ENCODE results near the gene GPNMB.
"Not testable (repeated sequence)": the region's sequence is repeated elsewhere in the genome, so short reads cannot be mapped to it uniquely, and the experiment has no call there.

GPNMB gene

GRCh38 chr7:23293500-23294073, 47.0 kb downstream of the GPNMB start:
- no peak overlapping the region for H3K4me3 ChIP-seq (ENCODE audit: low read depth, low read length)
- no peak for DNase-seq (ENCODE audit: low read depth)

GRCh38 chr7:23294549-23295400, 48.2 kb downstream of the GPNMB start:
- no peak overlapping the region for H3K4me3 ChIP-seq (ENCODE audit: low read depth, low read length)
- DNase-seq (ENCODE audit: low read depth): no peak

GRCh38 chr7:23295401-23295697, 48.8 kb downstream of the GPNMB start:
- no peak overlapping the region for H3K4me3 ChIP-seq (ENCODE audit: low read depth, low read length)

GRCh38 chr7:23298141-23298881, 51.7 kb downstream of the GPNMB start:
- DNase-seq (ENCODE audit: low read depth): no peak
- H3K4me3 ChIP-seq (ENCODE audit: low read depth, low read length): peak overlapping the region; percentile 86

More at GRCh38 chr7:23295401-23295697, 48.8 kb downstream of the GPNMB start:
- no peak for DNase-seq (ENCODE audit: low read depth)

GRCh38 chr7:23298885-23299769, 52.6 kb downstream of the GPNMB start, which contains the start of gene MALSU1:
Gene MALSU1, plus strand, starts transcription at chr7:23299339. Its CDS starts 14 bp downstream, at chr7:23299353.
- peak; percentile 89 for DNase-seq (ENCODE audit: low read depth)
- peak within 1 kb of the TSS; percentile 86 for H3K4me3 ChIP-seq (ENCODE audit: low read depth, low read length)

- H3K4me3 ChIP-seq (ENCODE audit: low read depth, low read length): peak overlapping the region; percentile 86
- DNase-seq (ENCODE audit: low read depth): no peak
These were observed 53.3 kb downstream of the GPNMB start for GRCh38 chr7:23299770-23300300.

- H3K4me3 ChIP-seq (ENCODE audit: low read depth, low read length): no peak overlapping the region
- DNase-seq (ENCODE audit: low read depth): no peak
These were observed 60.5 kb downstream of the GPNMB start for GRCh38 chr7:23306936-23307521.

GRCh38 chr7:23308754-23309153, 62.2 kb downstream of the GPNMB start:
- H3K4me3 ChIP-seq (ENCODE audit: low read depth, low read length): no peak overlapping the region
- no peak for DNase-seq (ENCODE audit: low read depth)

- not testable (repeated sequence) for DNase-seq (ENCODE audit: low read depth); H3K4me3 ChIP-seq (ENCODE audit: low read depth, low read length)
These were observed 65.6 kb downstream of the GPNMB start for GRCh38 chr7:23312141-23312540.

- no peak for DNase-seq (ENCODE audit: low read depth)
- no peak overlapping the region for H3K4me3 ChIP-seq (ENCODE audit: low read depth, low read length)
These were observed 68.8 kb downstream of the GPNMB start for GRCh38 chr7:23315366-23315765.
